Uterine smooth muscle cell (primary cell): Measurements from ENCODE around the gene PLPP4. TPM values are rescaled to one million over a fixed set of nuclear protein-coding genes. Genes with fewer than 3 reads are reported as not detected.

Experiments
- total RNA-seq: library from RNA; depleted of rRNA; stranded (reverse); fragments of >200 nt; gene quantifications from 2 replicates; pipeline ENCODE4 v1.2.3, GENCODE V29; 2014

Gene PLPP4
- 0.62 TPM in 1 of 2 replicates, not detected in the other for total RNA-seq

DNA sequence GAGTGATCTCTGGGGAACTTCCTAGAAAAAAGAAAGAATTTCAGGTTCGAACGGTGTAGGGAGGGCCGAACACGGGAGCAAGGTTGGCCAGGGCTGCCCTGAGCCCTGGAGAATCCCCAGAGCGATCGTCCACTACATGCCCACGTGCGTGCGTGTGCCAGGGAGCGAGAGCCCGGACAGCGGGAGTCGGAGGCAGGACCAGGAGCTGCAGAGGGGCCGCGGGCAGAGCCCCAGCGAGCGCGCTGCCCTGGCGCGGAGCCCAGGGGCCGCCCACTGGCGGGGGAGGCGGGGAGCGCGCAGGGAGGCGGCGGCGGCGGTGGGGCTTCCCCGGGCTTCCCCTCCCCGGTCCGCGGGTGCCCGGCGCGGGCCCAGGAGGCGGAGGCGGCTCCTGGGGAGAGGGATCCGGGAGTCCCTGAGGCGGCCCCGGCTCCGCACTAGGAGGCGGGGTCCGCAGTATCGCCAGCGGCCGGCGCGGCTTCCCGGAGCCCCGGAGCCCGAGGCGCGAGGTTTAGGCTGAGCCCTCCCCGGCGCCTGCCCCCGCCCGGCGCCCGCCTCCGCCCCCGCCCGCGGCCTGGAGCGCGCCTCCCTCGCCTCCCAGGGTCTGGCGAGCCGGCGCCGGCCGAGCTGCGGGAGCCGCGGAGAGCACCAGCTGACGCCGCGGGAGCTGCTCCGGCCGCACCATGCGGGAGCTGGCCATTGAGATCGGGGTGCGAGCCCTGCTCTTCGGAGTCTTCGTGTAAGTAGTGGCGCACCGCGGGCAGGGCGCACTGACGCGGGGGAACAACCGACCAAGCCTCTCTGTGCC, at the start of gene PLPP4:
PLPP4 (plus strand) TSS at position 602 of the 805 bp plus-strand sequence; CDS start at position 681, 79 bp downstream.

